Keratinocyte (primary cell): ENCODE data around the gene LAMC3. TPM values are rescaled to one million over a fixed set of nuclear protein-coding genes. Genes with fewer than 3 reads are reported as not detected.

ENCODE experiments used
- DNase-seq: peaks from one replicate; pipeline ENCODE4 v3.0.0-alpha.2; 2011; ENCODE audit warnings: low read depth, missing footprints, low spot score
- FAIRE-seq: peaks from 2 replicates; lab custom pipeline; 2011; peaks lifted over from hg19 to GRCh38; lab: Jason Lieb, UNC
- H2AFZ ChIP-seq: 2 replicates; pipeline ENCODE4 v1.6.0; 2012; ENCODE audit warnings: low read length, control low read depth, inconsistent platforms; ENCODE audit not compliant: control insufficient read depth
- H3K27ac ChIP-seq: 2 replicates; pipeline ENCODE4 v1.5.1; 2011; ENCODE audit warnings: low read length; ENCODE audit not compliant: control insufficient read depth, insufficient read depth
- H3K27me3 ChIP-seq: 3 replicates; pipeline ENCODE4 v1.6.0; 2011; ENCODE audit warnings: low read length; ENCODE audit not compliant: control insufficient read depth, insufficient read depth; ENCODE audit errors: extremely low read depth
- H3K36me3 ChIP-seq, 2 experiments: 2 replicates in 1 of 2; 3 replicates in 1 of 2; pipeline ENCODE4 v1.5.1; 2011; ENCODE audit warnings: low read length in 2 of 2, mild to moderate bottlenecking in 1 of 2; ENCODE audit not compliant: control insufficient read depth in 2 of 2, insufficient read depth in 2 of 2; ENCODE audit errors: extremely low read depth in 1 of 2
- H3K4me1 ChIP-seq: 3 replicates; pipeline ENCODE4 v1.5.1; 2011; ENCODE audit warnings: low read length; ENCODE audit not compliant: control insufficient read depth, insufficient read depth; ENCODE audit errors: extremely low read depth
- H3K4me2 ChIP-seq: 3 replicates; pipeline ENCODE4 v1.6.0; 2011; ENCODE audit warnings: low read depth, low read length; ENCODE audit not compliant: control insufficient read depth, insufficient read depth; ENCODE audit errors: extremely low read depth
- H3K4me3 ChIP-seq, 3 experiments: fragments of 200-600 bp in 1 of 3; sonication (generic) in 1 of 3; 2 replicates in 2 of 3; 3 replicates in 1 of 3; pipeline ENCODE4 v1.5.1; 2011 to 2016; ENCODE audit warnings: low read length in 3 of 3, mild to moderate bottlenecking in 3 of 3, control low read depth in 2 of 3, inconsistent platforms in 1 of 3, low read depth in 1 of 3, mixed read lengths in 1 of 3, mixed run types in 1 of 3, moderate library complexity in 1 of 3; ENCODE audit not compliant: control insufficient read depth in 2 of 3, insufficient read depth in 2 of 3; ENCODE audit errors: extremely low read depth in 1 of 3
- H3K79me2 ChIP-seq: 2 replicates; pipeline ENCODE4 v1.6.0; 2012; ENCODE audit warnings: low read length; ENCODE audit not compliant: control insufficient read depth, insufficient read depth
- H3K9ac ChIP-seq: 3 replicates; pipeline ENCODE4 v1.6.0; 2011; ENCODE audit warnings: low read length; ENCODE audit not compliant: control insufficient read depth, insufficient read depth; ENCODE audit errors: extremely low read depth
- H3K9me1 ChIP-seq: 3 replicates; pipeline ENCODE4 v1.6.0; 2011; ENCODE audit warnings: low read length; ENCODE audit not compliant: control insufficient read depth, insufficient read depth; ENCODE audit errors: extremely low read depth
- H3K9me3 ChIP-seq: 2 replicates; pipeline ENCODE4 v1.5.1; 2012; ENCODE audit warnings: low read depth, low read length; ENCODE audit not compliant: control insufficient read depth
- H4K20me1 ChIP-seq: 3 replicates; pipeline ENCODE4 v1.6.0; 2011; ENCODE audit warnings: low read length; ENCODE audit not compliant: control insufficient read depth, insufficient read depth; ENCODE audit errors: extremely low read depth
- EZH2 ChIP-seq: IDR thresholded peaks from one replicate; pipeline ENCODE4 v1.6.1; 2012; ENCODE audit warnings: inconsistent platforms, mild to moderate bottlenecking, low read length, moderate library complexity
- dilution Hi-C: fragments of 300-500 bp; cut with MboI; formaldehyde crosslinking; loops from one replicate; pipeline ENCODE4 v1.7.0; 2020; ENCODE audit warnings: low sequenced_read_pairs; ENCODE audit not compliant: extremely low pct_ligation_motif_present
- polyA plus RNA-seq, 5 experiments: library from polyadenylated mRNA; depleted of rRNA in 3 of 5; stranded (reverse) in 3 of 5; stranded (forward) in 1 of 5; unstranded in 1 of 5; fragments of >200 nt; gene quantifications; 1 replicate in 1 of 5; 2 replicates in 3 of 5; 3 replicates in 1 of 5; pipeline versions ENCODE4 v1.2.1 to v1.2.3, GENCODE V29; 2011 to 2012; ENCODE audit warnings: missing spikeins in 2 of 5, low read depth in 1 of 5, low replicate concordance in 1 of 5
- TF ChIP-seq, protein P1 (sequence below), 3 experiments: IDR thresholded peaks in 1 of 3; conservative IDR thresholded peaks in 1 of 3; optimal IDR thresholded peaks in 1 of 3; 2 replicates in 2 of 3; 3 replicates in 1 of 3; pipeline versions ENCODE3 to v1.5.1; 2011; ENCODE audit warnings: low read length in 3 of 3, mild to moderate bottlenecking in 3 of 3, moderate library complexity in 2 of 3, control low read depth in 1 of 3, inconsistent platforms in 1 of 3; ENCODE audit not compliant: insufficient read depth in 2 of 3; ENCODE audit errors: extremely low read depth in 1 of 3

The LAMC3 gene
- polyA plus RNA-seq, 1 donor (not counting 4 experiments of a cell fraction or from before 2014, with no cell fraction given), result not detected

DNA sequence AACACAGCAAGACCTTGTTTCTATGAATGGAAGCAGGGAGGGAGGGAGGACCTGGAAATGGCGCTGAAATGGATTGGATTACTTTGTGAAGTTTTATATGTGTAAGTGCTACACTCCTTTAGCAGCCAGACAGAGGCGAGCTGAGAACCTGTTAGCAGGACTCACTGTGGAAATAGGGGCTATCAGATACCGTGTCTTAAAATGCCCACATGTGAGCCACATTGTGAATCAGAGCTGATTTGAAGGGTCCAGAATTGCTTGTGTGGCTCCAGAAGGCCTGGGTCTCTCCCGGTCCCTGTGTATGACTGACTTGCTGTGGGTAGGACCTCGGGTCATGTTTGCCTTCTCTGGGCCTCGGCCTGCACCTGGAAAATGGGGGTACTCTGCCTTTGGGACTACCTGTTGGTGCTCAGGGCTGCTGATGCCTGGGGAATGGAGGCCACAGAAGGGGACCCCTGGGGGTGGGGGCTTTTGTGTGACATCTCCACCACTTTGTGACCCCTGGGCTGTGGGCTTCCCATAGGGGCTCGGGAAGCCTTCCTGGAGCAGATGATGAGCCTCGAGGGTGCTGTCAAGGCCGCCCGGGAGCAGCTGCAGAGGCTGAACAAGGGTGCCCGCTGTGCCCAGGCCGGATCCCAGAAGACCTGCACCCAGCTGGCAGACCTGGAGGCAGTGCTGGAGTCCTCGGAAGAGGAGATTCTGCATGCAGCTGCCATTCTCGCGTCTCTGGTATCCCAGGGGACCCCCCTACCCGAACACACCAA is 63.3 kb downstream of the LAMC3 start:
- Histone ChIP-seq H3K4me3 (no peak overlapping the region), H4K20me1 (no peaks in the 10 kb centered on the region), H3K4me1 (no peaks in the 10 kb centered on the region), H3K79me2 (no peaks in the 10 kb centered on the region), H3K36me3 (no peaks in the 10 kb centered on the region), H3K27me3 (peaks cover 17% of the 10 kb centered on the region), H3K9me1 (no peaks in the 10 kb centered on the region), H3K27ac (no peak overlapping the region), H3K9ac (no peak overlapping the region), H2AFZ (no peak overlapping the region), H3K9me3 (no peaks in the 10 kb centered on the region), H3K4me2 (no peak overlapping the region)
- dilution Hi-C loops, result no loop called here
- no peak for FAIRE-seq
- DNase-seq, result no peak
- TF ChIP-seq EZH2, result no peak
- TF ChIP-seq, protein P1, sequence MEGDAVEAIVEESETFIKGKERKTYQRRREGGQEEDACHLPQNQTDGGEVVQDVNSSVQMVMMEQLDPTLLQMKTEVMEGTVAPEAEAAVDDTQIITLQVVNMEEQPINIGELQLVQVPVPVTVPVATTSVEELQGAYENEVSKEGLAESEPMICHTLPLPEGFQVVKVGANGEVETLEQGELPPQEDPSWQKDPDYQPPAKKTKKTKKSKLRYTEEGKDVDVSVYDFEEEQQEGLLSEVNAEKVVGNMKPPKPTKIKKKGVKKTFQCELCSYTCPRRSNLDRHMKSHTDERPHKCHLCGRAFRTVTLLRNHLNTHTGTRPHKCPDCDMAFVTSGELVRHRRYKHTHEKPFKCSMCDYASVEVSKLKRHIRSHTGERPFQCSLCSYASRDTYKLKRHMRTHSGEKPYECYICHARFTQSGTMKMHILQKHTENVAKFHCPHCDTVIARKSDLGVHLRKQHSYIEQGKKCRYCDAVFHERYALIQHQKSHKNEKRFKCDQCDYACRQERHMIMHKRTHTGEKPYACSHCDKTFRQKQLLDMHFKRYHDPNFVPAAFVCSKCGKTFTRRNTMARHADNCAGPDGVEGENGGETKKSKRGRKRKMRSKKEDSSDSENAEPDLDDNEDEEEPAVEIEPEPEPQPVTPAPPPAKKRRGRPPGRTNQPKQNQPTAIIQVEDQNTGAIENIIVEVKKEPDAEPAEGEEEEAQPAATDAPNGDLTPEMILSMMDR (optimal IDR thresholded peaks at IDR 0.05 in 1 of 3, IDR thresholded peaks at IDR 0.05 in 1 of 3, conservative IDR thresholded peaks at IDR 0.05 in 1 of 3; ENCODE audit: extremely low read depth in 1 of 3, insufficient read depth in 2 of 3, low read length in 3 of 3), result no peak

DNA sequence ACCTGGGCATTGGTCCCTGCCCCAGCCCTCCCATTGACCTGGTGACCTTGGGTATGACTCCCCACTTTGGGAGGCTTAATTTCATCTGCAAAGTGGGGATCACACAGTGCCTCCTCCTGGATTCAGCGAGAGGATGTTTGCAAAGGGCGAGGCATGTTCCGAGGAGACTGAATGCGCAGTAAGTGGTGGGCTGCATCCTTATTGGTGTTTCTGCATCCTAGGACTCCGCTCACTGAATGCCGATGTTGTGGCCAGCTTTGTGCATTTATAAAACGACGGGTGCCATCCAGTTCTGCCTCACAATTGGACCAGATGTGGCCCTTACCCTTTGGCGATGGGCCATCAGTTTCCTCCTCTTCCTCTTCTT is 63.9 kb downstream of the LAMC3 start:
- TF ChIP-seq, protein P1 (optimal IDR thresholded peaks at IDR 0.05 in 1 of 3, IDR thresholded peaks at IDR 0.05 in 1 of 3, conservative IDR thresholded peaks at IDR 0.05 in 1 of 3; ENCODE audit: extremely low read depth in 1 of 3, insufficient read depth in 2 of 3, low read length in 3 of 3), result no peak
- TF ChIP-seq EZH2, result no peak
- Histone ChIP-seq H3K9me3 (no peaks in the 10 kb centered on the region), H3K4me3 (no peak overlapping the region), H3K4me2 (no peak overlapping the region), H2AFZ (no peak overlapping the region), H3K9ac (no peak overlapping the region), H3K9me1 (no peaks in the 10 kb centered on the region), H4K20me1 (no peaks in the 10 kb centered on the region), H3K79me2 (no peaks in the 10 kb centered on the region), H3K27me3 (peaks cover 12% of the 10 kb centered on the region), H3K36me3 (no peaks in the 10 kb centered on the region), H3K4me1 (no peaks in the 10 kb centered on the region), H3K27ac (no peak overlapping the region)
- FAIRE-seq (no peak), DNase-seq (no peak)
- dilution Hi-C loops, result no loop called here
